Mesendoderm (in vitro differentiated cells): ENCODE data around the gene LIN37.
"Not testable (repeated sequence)": the region's sequence is repeated elsewhere in the genome, so short reads cannot be mapped to it uniquely, and the experiment has no call there.

Experiments used
- DNase-seq: peaks from one replicate; pipeline ENCODE4 v3.0.0; 2013
- H2AK5ac ChIP-seq: 2 replicates; pipeline ENCODE4 v1.6.1; 2013; ENCODE audit warnings: low read length, inconsistent platforms
- H2BK120ac ChIP-seq: 2 replicates; pipeline ENCODE4 v1.6.1; 2013; ENCODE audit warnings: low read depth, mild to moderate bottlenecking, low read length, moderate library complexity, mixed read lengths
- H2BK15ac ChIP-seq: replicated peaks from 2 replicates; pipeline ENCODE4 v1.6.1; 2013; ENCODE audit warnings: low read depth, mild to moderate bottlenecking, moderate library complexity
- H2BK5ac ChIP-seq: 2 replicates; pipeline ENCODE4 v1.6.1; 2013; ENCODE audit warnings: low read length, inconsistent platforms
- H3K18ac ChIP-seq: 2 replicates; pipeline ENCODE4 v1.6.1; 2013; ENCODE audit warnings: mild to moderate bottlenecking, low read length, mixed read lengths
- H3K23ac ChIP-seq: one replicate; pipeline ENCODE4 v1.6.1; 2013; ENCODE audit warnings: low read length
- H3K27ac ChIP-seq: 2 replicates; pipeline ENCODE4 v1.5.1; 2013; ENCODE audit warnings: low read depth, mild to moderate bottlenecking, inconsistent platforms, low read length, moderate library complexity
- H3K27me3 ChIP-seq: 2 replicates; pipeline ENCODE4 v1.6.1; 2013; ENCODE audit warnings: low read length, control low read depth, mild to moderate bottlenecking, inconsistent platforms; ENCODE audit not compliant: insufficient read depth, poor library complexity
- H3K36me3 ChIP-seq: 2 replicates; pipeline ENCODE4 v1.6.1; 2013; ENCODE audit warnings: low read length, inconsistent platforms; ENCODE audit not compliant: control insufficient read depth, insufficient read depth
- H3K4ac ChIP-seq: one replicate; pipeline ENCODE4 v1.6.1; 2013; ENCODE audit warnings: low read depth, mild to moderate bottlenecking, low read length, moderate library complexity
- H3K4me1 ChIP-seq: 2 replicates; pipeline ENCODE4 v1.6.1; 2013; ENCODE audit warnings: low read depth, low read length, inconsistent platforms; ENCODE audit not compliant: control insufficient read depth
- H3K4me2 ChIP-seq: 2 replicates; pipeline ENCODE4 v1.6.1; 2013; ENCODE audit warnings: low read length
- H3K4me3 ChIP-seq: 2 replicates; pipeline ENCODE4 v1.5.1; 2013; ENCODE audit warnings: mild to moderate bottlenecking, low read length
- H3K56ac ChIP-seq: one replicate; pipeline ENCODE4 v1.6.1; 2013; ENCODE audit warnings: low read length
- H3K79me1 ChIP-seq: 2 replicates; pipeline ENCODE4 v1.6.1; 2013; ENCODE audit warnings: low read length, inconsistent platforms
- H3K79me2 ChIP-seq: 2 replicates; pipeline ENCODE4 v1.6.1; 2013; ENCODE audit warnings: mild to moderate bottlenecking, low read length; ENCODE audit not compliant: control insufficient read depth, insufficient read depth
- H3K9ac ChIP-seq: 2 replicates; pipeline ENCODE4 v1.6.1; 2013; ENCODE audit warnings: low read length, inconsistent platforms
- H4K5ac ChIP-seq: one replicate; pipeline ENCODE4 v1.6.1; 2013; ENCODE audit warnings: low read length
- H4K8ac ChIP-seq: one replicate; pipeline ENCODE4 v1.6.1; 2013; ENCODE audit warnings: low read depth, mild to moderate bottlenecking, control low read depth, low read length, moderate library complexity
- whole genome bisulfite sequencing: extraction: QIAGEN DNeasy Blood & Tissue Kit; methylation state at CpG from one replicate; pipeline ENCODE4 v1.1.7; 2013; ENCODE audit warnings: low lambda C conversion rate, missing lambda C conversion rate; ENCODE audit not compliant: insufficient coverage; ENCODE audit errors: extremely low coverage; 5-methylcytosine and 5-hydroxymethylcytosine counted together

Gene LIN37

DNA sequence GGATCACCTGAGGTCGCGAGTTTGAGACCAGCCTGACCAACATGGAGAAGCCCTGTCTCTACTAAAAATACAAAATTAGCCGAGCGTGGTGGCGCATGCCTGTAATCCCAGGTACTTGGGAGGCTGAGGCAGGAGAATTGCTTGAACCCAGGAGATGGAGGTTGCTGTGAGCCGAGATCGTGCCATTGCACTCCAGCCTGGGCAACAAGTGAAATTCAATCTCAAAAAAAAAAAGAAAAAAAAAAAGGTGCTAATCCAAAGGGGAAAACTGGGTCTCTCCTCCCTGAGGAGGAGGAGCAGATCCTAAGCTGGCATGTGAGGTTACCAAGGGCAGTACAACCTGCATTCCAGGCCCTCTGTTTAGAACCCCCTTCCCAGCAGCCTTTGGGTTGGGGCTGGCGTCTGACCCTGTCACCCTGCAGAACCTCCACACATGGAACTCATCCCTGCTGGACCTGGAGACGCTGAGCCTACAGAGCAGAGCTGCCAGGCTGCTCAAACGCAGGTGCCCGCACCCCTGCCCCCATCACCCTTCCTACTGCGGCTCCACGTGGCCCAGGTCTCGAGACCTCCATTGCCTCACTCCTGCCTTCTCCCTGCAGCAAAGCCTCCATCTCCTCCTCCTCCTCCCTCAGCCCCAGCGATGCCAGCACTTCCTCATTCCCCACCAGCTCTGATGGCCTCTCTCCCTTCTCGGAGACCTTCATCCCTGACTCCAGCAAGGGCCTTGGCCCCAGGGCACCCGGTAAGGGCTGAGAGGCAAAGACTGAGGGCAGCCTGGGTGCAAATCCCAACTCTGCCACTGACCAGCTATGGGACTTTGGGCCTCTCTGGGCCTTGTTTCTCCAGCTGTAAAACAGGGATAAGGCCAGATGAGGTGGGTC, 16.3 kb downstream of the LIN37 start:
- H3K4me1 ChIP-seq: no peaks in the 10 kb centered on the region
- H2BK15ac ChIP-seq: no peak overlapping the region
- H4K8ac ChIP-seq: no peak overlapping the region
- H3K18ac ChIP-seq: no peak overlapping the region
- H3K4ac ChIP-seq: no peak overlapping the region
- WGBS: no CpG with 5 or more reads among the region's 17 CpGs
- H3K27ac ChIP-seq: no peak overlapping the region
- H2AK5ac ChIP-seq: no peak overlapping the region
- H3K23ac ChIP-seq: no peak overlapping the region
- H3K79me2 ChIP-seq: peaks cover 2% of the 10 kb centered on the region
- no peak overlapping the region for H4K5ac ChIP-seq
- H3K27me3 ChIP-seq: no peaks in the 10 kb centered on the region
- no peak overlapping the region for H3K9ac ChIP-seq
- no peak overlapping the region for H2BK5ac ChIP-seq
- DNase-seq: no peak
- H3K79me1 ChIP-seq: peaks cover 2% of the 10 kb centered on the region
- H2BK120ac ChIP-seq: no peak overlapping the region
- H3K36me3 ChIP-seq: peaks cover 11% of the 10 kb centered on the region
- no peak overlapping the region for H3K4me2 ChIP-seq
- no peak overlapping the region for H3K4me3 ChIP-seq
- H3K56ac ChIP-seq: no peak overlapping the region

DNA sequence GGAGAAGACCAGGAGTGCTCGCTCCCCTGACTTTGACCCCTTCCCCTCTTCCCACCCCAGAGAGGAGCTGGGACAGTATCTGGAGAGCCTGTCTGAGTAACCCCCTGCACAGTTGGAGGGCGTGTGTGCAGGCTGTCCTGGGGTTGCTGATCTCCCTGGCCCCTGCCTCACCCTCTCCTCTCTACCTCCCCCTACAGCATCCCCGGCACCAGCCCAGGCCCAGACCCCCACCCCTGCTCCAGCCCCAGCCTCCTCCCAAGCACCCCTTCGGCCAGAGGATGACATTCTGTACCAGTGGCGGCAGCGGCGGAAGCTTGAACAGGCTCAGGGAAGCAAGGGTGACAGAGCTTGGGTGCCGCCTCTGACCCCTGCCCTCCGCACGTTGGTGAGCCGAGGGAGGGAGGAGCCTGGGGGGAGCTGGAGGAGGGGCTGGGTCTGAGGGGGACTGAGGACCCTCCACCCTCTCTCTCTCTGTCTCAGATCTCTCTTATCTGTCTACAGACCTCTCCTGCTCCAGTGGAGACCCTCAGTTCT, 18.3 kb downstream of the LIN37 start:
- Histone ChIP-seq H4K5ac (no peak overlapping the region), H3K23ac (no peak overlapping the region), H3K79me1 (no peaks in the 10 kb centered on the region), H3K56ac (no peak overlapping the region), H2BK120ac (no peak overlapping the region), H2BK15ac (no peak overlapping the region), H3K27ac (no peak overlapping the region), H3K9ac (no peak overlapping the region), H3K18ac (no peak overlapping the region), H4K8ac (no peak overlapping the region), H3K79me2 (no peaks in the 10 kb centered on the region), H3K27me3 (no peaks in the 10 kb centered on the region), H3K4me3 (no peak overlapping the region), H3K4me2 (no peak overlapping the region), H3K4ac (no peak overlapping the region), H2AK5ac (no peak overlapping the region), H2BK5ac (no peak overlapping the region), H3K36me3 (peaks cover 7% of the 10 kb centered on the region), H3K4me1 (no peaks in the 10 kb centered on the region)
- no CpG with 5 or more reads among the region's 11 CpGs for WGBS
- no peak for DNase-seq

DNA sequence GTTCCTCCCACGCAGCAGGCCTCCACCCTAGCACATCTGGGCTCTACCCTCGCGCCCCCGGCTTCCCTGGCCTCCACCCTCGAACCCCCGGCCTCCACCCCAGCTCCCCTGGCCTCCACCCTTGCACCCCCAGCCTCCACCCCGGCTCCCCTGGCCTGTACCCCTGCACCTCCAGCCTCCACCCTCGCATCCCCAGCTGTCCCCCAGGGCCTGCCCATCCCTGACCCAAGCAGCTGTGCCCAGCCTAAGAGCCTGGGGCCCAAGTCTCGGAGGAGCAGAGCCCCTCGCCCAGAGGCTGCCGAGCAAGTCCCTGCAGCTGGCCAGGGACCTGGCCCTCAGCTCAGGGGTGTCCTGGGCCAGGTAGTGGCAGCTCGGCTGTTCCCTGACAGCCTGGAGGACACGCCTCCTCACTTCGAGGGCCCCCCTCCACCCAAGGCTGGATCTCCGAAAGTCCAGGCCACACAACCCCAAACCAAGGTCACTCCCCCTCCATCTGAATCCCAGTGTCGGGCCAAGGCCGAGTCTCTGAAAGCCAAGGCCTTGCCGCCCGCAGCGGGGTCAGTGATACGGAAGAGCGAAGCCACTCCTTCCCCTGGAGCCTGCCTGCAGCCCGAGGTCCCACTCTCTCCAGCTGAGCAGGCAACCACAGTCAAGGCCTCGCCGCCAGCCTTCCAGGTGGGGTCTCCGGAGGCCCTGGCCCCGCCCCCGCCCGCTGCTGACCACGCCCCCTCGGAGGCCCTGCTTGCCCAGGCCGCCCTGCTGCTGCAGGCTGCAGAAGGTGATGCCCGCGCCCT, 19.1 kb downstream of the LIN37 start:
- Histone ChIP-seq H2BK5ac (no peak overlapping the region), H3K23ac (no peak overlapping the region), H2BK120ac (no peak overlapping the region), H3K36me3 (peaks cover 5% of the 10 kb centered on the region), H3K79me1 (no peaks in the 10 kb centered on the region), H3K4me3 (no peak overlapping the region), H2AK5ac (no peak overlapping the region), H3K18ac (no peak overlapping the region), H3K27me3 (no peaks in the 10 kb centered on the region), H3K4me1 (no peaks in the 10 kb centered on the region), H4K5ac (no peak overlapping the region), H3K27ac (no peak overlapping the region), H4K8ac (no peak overlapping the region), H3K4ac (no peak overlapping the region), H3K79me2 (no peaks in the 10 kb centered on the region), H3K4me2 (no peak overlapping the region), H3K9ac (peak overlapping the region; percentile 45), H2BK15ac (no peak overlapping the region), H3K56ac (peak overlapping the region; percentile 37)
- peak; percentile 92 for DNase-seq
- WGBS: no CpG with 5 or more reads among the region's 34 CpGs

DNA sequence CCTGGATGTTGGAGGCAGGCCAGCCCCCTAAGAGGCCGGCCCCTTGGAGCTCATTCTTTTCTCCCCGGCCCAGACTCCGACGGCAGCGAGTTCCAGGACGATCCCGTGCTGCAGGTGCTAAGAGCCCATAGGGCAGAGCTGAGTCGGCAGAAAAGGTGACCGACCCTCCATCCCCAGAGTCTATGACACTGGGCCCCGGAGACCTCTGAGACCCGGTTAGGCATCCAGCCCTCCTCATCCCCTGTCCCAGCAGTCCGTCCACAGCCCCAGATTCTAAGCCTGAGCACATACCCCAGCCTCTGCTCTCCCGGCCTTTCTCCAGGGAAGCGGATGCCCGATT, 19.7 kb downstream of the LIN37 start:
- H3K4me2 ChIP-seq: no peak overlapping the region
- no peak overlapping the region for H4K8ac ChIP-seq
- no peaks in the 10 kb centered on the region for H3K27me3 ChIP-seq
- H3K36me3 ChIP-seq: peaks cover 5% of the 10 kb centered on the region
- no peak overlapping the region for H2BK120ac ChIP-seq
- H2AK5ac ChIP-seq: no peak overlapping the region
- no peak overlapping the region for H2BK5ac ChIP-seq
- H3K27ac ChIP-seq: no peak overlapping the region
- no CpG with 5 or more reads among the region's 15 CpGs for WGBS
- no peak overlapping the region for H3K23ac ChIP-seq
- no peak overlapping the region for H3K4me3 ChIP-seq
- no peak overlapping the region for H4K5ac ChIP-seq
- H3K56ac ChIP-seq: no peak overlapping the region
- no peaks in the 10 kb centered on the region for H3K4me1 ChIP-seq
- DNase-seq: no peak
- H2BK15ac ChIP-seq: no peak overlapping the region
- no peak overlapping the region for H3K4ac ChIP-seq
- no peak overlapping the region for H3K18ac ChIP-seq
- no peaks in the 10 kb centered on the region for H3K79me1 ChIP-seq
- H3K79me2 ChIP-seq: no peaks in the 10 kb centered on the region
- H3K9ac ChIP-seq: no peak overlapping the region

DNA sequence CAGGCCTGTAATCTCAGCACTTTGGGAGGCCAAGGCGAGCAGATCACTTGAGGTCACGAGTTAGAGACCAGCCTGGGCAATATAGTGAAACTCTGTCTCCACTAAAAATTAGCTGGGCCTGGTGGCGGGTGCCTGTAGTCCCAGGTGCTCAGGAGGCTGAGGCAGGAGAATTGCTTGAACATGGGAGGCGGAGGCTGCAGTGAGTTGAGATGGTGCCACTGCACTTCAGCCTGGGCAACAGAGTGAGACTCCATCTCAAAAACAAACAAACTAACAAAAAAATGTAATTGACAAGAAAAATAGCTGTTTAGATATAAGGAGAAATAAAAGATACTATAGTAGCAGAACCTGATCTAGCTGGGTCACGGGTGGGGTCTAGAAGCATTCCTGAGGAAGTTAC, 24.0 kb downstream of the LIN37 start:
- H4K8ac ChIP-seq, H3K4me2 ChIP-seq, H3K4me1 ChIP-seq, H3K27me3 ChIP-seq, H3K4me3 ChIP-seq, H2BK5ac ChIP-seq, H3K56ac ChIP-seq, DNase-seq, H3K18ac ChIP-seq, H2BK120ac ChIP-seq, H3K9ac ChIP-seq, H3K79me2 ChIP-seq, H3K36me3 ChIP-seq, H3K4ac ChIP-seq, H4K5ac ChIP-seq, H3K79me1 ChIP-seq, H2BK15ac ChIP-seq, H3K27ac ChIP-seq, H3K23ac ChIP-seq, H2AK5ac ChIP-seq: not testable (repeated sequence)
- no CpG with 5 or more reads among the region's 5 CpGs for WGBS
